Right lung (tissue), 10 donors: Measurements from ENCODE around the gene ZNF451. TPM values are rescaled to one million over a fixed set of nuclear protein-coding genes. Genes with fewer than 3 reads are reported as not detected.
"Not testable (repeated sequence)": the region's sequence is repeated elsewhere in the genome, so short reads cannot be mapped to it uniquely, and the experiment has no call there.

ENCODE experiments used
- DNase-seq, 2 donors: peaks; one replicate each; pipeline ENCODE4 v3.0.0-alpha.2; 2013
- long read RNA-seq, 8 donors: transcript quantifications; one replicate each; lab custom pipeline, GENCODE V29; 2026
- polyA plus RNA-seq, 5 donors: library from polyadenylated mRNA; unstranded; fragments of 120-200 nt; gene quantifications; one replicate each; pipeline versions ENCODE4 v1.2.1 to v1.2.3, GENCODE V29; 2013; ENCODE audit warnings: inconsistent platforms in 1 of 5, low replicate concordance in 1 of 5; ENCODE audit not compliant: insufficient read length in 5 of 5, insufficient read depth in 1 of 5

Gene ZNF451
- polyA plus RNA-seq, result 10 to 100 TPM; 29.2 to 54.0 (median 43.5) TPM
- long read RNA-seq, donor 1, full-length matches to known transcripts, result 9 of 9 reads
- long read RNA-seq, donor 1, partial matches to known transcripts, result 0 of 9 reads
- long read RNA-seq, donor 1, other reads (novel, unspliced or antisense), result 0 of 9 reads
- long read RNA-seq, donor 2, full-length matches to known transcripts, result 2 of 2 reads
- long read RNA-seq, donor 2, partial matches to known transcripts, result 0 of 2 reads
- long read RNA-seq, donor 2, other reads (novel, unspliced or antisense), result 0 of 2 reads
- long read RNA-seq, donor 3, partial matches to known transcripts, result 0 of 2 reads
- long read RNA-seq, donor 3, other reads (novel, unspliced or antisense), result 0 of 2 reads
- long read RNA-seq, donor 4, full-length matches to known transcripts, result 3 of 8 reads
- long read RNA-seq, donor 4, partial matches to known transcripts, result 5 of 8 reads
- long read RNA-seq, donor 4, other reads (novel, unspliced or antisense), result 0 of 8 reads
- long read RNA-seq, donor 5, full-length matches to known transcripts, result 4 of 4 reads
- long read RNA-seq, donor 5, partial matches to known transcripts, result 0 of 4 reads
- long read RNA-seq, donor 5, other reads (novel, unspliced or antisense), result 0 of 4 reads
- long read RNA-seq, donor 6, full-length matches to known transcripts, result 11 of 30 reads
- long read RNA-seq, donor 6, partial matches to known transcripts, result 12 of 30 reads
- long read RNA-seq, donor 6, other reads (novel, unspliced or antisense), result 7 of 30 reads
- long read RNA-seq, donor 7, full-length matches to known transcripts, result 5 of 18 reads
- long read RNA-seq, donor 7, partial matches to known transcripts, result 13 of 18 reads
- long read RNA-seq, donor 7, other reads (novel, unspliced or antisense), result 0 of 18 reads
- long read RNA-seq, donor 8, full-length matches to known transcripts, result 3 of 3 reads
- long read RNA-seq, donor 8, partial matches to known transcripts, result 0 of 3 reads
- long read RNA-seq, donor 8, other reads (novel, unspliced or antisense), result 0 of 3 reads

- peak; percentile 96 to 97 for DNase-seq
These were observed at the start of gene ZNF451 for GRCh38 chr6:57089687-57090457. Gene ZNF451 (plus strand): TSS chr6:57090188. CDS start chr6:57090254, 66 bp downstream.

- not testable (repeated sequence) for DNase-seq
These were observed 45.9 kb upstream of the ZNF451 start for GRCh38 chr6:57044061-57044460.

GRCh38 chr6:57044568-57044967 lies 45.4 kb upstream of the ZNF451 start:
- DNase-seq, result no peak

GRCh38 chr6:57046332-57047256 lies 43.4 kb upstream of the ZNF451 start, which contains the start of gene KIAA1586:
Gene KIAA1586 (plus strand): TSS chr6:57046693. CDS start chr6:57046756, 63 bp downstream.
- DNase-seq, result peak; percentile 87 to 89

- not testable (repeated sequence) for DNase-seq
These were observed 42.8 kb upstream of the ZNF451 start for GRCh38 chr6:57047257-57047585.

GRCh38 chr6:57047859-57048258 lies 42.1 kb upstream of the ZNF451 start:
- DNase-seq, result not testable (repeated sequence)

GRCh38 chr6:57048577-57048976 lies 41.4 kb upstream of the ZNF451 start:
- DNase-seq, result no peak

- no peak for DNase-seq
These were observed 26.1 kb upstream of the ZNF451 start for GRCh38 chr6:57063847-57064246.

GRCh38 chr6:57064809-57065208 lies 25.2 kb upstream of the ZNF451 start:
- no peak for DNase-seq

- DNase-seq, result no peak
These were observed 21.9 kb upstream of the ZNF451 start for GRCh38 chr6:57068061-57068460.

GRCh38 chr6:57069228-57069627 lies 20.8 kb upstream of the ZNF451 start:
- DNase-seq, result no peak

GRCh38 chr6:57069920-57070331 lies 20.1 kb upstream of the ZNF451 start:
- no peak for DNase-seq

GRCh38 chr6:57072108-57072507 lies 17.9 kb upstream of the ZNF451 start:
- no peak for DNase-seq

- DNase-seq, result no peak
These were observed 15.6 kb upstream of the ZNF451 start for GRCh38 chr6:57074383-57074782.

GRCh38 chr6:57075092-57075491 lies 14.9 kb upstream of the ZNF451 start:
- DNase-seq, result no peak

- DNase-seq, result no peak
These were observed 11.3 kb upstream of the ZNF451 start for GRCh38 chr6:57078531-57079207.

- no peak for DNase-seq
These were observed 4.5 kb upstream of the ZNF451 start for GRCh38 chr6:57085471-57085870.

- no peak for DNase-seq
These were observed 3.1 kb upstream of the ZNF451 start for GRCh38 chr6:57086843-57087242.

- no peak for DNase-seq
These were observed 2.1 kb upstream of the ZNF451 start for GRCh38 chr6:57087916-57088315.

GRCh38 chr6:57089265-57089664 lies 723 bp upstream of the ZNF451 start:
- no peak for DNase-seq
